Testis (tissue), 3 donors: ENCODE results near the gene MAGI2. TPM values are rescaled to one million over a fixed set of nuclear protein-coding genes. Genes with fewer than 3 reads are reported as not detected.

Experiments used
- DNase-seq: peaks from one replicate; pipeline ENCODE4 v3.0.0-alpha.2; 2019
- H3K27ac ChIP-seq, 2 donors: fragments of 200-600 bp; sonication (generic); one replicate each; pipeline ENCODE4 v1.5.1; 2019
- H3K27me3 ChIP-seq: fragments of 200-600 bp; sonication (generic); one replicate; pipeline ENCODE4 v1.5.1; 2019
- H3K36me3 ChIP-seq: fragments of 200-600 bp; sonication (generic); one replicate; pipeline ENCODE4 v1.5.1; 2017; ENCODE audit warnings: low read depth; ENCODE audit errors: missing control alignments
- H3K4me1 ChIP-seq: fragments of 200-600 bp; sonication (generic); one replicate; pipeline ENCODE4 v1.5.1; 2019
- H3K4me3 ChIP-seq, 2 donors: fragments of 200-600 bp; sonication (generic); one replicate each; pipeline ENCODE4 v1.5.1; 2017 to 2019
- H3K9me3 ChIP-seq: fragments of 200-600 bp; sonication (generic); one replicate; pipeline ENCODE4 v1.5.1; 2017
- CTCF ChIP-seq, 3 experiments: fragments of 450-650 bp in 2 of 3; fragments of 200-600 bp in 1 of 3; sonication (generic) in 1 of 3; IDR thresholded peaks; one replicate each; pipeline ENCODE4 v1.5.1; 2016 to 2019; ENCODE audit warnings: antibody characterized with exemption in 3 of 3, mild to moderate bottlenecking in 2 of 3, moderate library complexity in 1 of 3
- POLR2A ChIP-seq: fragments of 450-650 bp; IDR thresholded peaks from one replicate; pipeline ENCODE4 v1.6.1; 2017; ENCODE audit warnings: antibody characterized with exemption, mild to moderate bottlenecking, moderate library complexity
- WGBS, 2 donors: methylation state at CpG; one replicate each; pipeline ENCODE4 v1.1.5; 2018; 5-methylcytosine and 5-hydroxymethylcytosine counted together
- intact Hi-C: fragments of 100-400 bp; cut with DNase I; formaldehyde crosslinking; loops from one replicate; pipeline ENCODE4 v1.15.1; 2023; ENCODE audit warnings: low total_unique reads
- polyA plus RNA-seq: library from polyadenylated mRNA; stranded (reverse); fragments of 350-450 nt; fragmentation: Illumina TruSeq; extraction: RNeasy Lipid Tissue Mini Kit (QIAGEN cat#74804); gene quantifications from one replicate; pipeline ENCODE4 v1.2.3, GENCODE V29; 2014; ENCODE audit warnings: low read depth, low replicate concordance; ENCODE audit not compliant: insufficient read depth
- total RNA-seq, 2 donors: library from RNA; depleted of rRNA; stranded (reverse); fragments of >200 nt; gene quantifications; one replicate each; pipeline ENCODE4 v1.2.3, GENCODE V29; 2016

Gene MAGI2
- total and polyA plus RNA-seq, 3 donors from 2014 or later: 11.2 to 13.1 (median 12.4) TPM

GRCh38 chr7:78792006-78792405 is 661.5 kb downstream of the MAGI2 start:
- Histone ChIP-seq H3K9me3 (no peaks in the 10 kb centered on the region), H3K4me1 (no peaks in the 10 kb centered on the region), H3K36me3 (no peaks in the 10 kb centered on the region), H3K27ac (no peak overlapping the region), H3K27me3 (no peaks in the 10 kb centered on the region), H3K4me3 (no peak overlapping the region)
- no peak for DNase-seq
- WGBS, 2 donors: 53 to 55% methylated on average over 6 of the region's 6 CpGs
- TF ChIP-seq CTCF (IDR thresholded peaks at IDR 0.05) (no peak), POLR2A (no peak)
- intact Hi-C loops: no loop called here

- Histone ChIP-seq H3K27ac (no peak overlapping the region), H3K36me3 (no peaks in the 10 kb centered on the region), H3K9me3 (no peaks in the 10 kb centered on the region), H3K4me1 (no peaks in the 10 kb centered on the region), H3K27me3 (no peaks in the 10 kb centered on the region), H3K4me3 (no peak overlapping the region)
- TF ChIP-seq POLR2A: no peak
- TF ChIP-seq CTCF (IDR thresholded peaks at IDR 0.05): no peak
- WGBS, 2 donors: 69 to 83% methylated on average over 2 of the region's 2 CpGs
- DNase-seq: no peak
- intact Hi-C loops: no loop called here
Observed at GRCh38 chr7:78788464-78788863, 665.0 kb downstream of the MAGI2 start.

- H3K27me3 ChIP-seq: no peaks in the 10 kb centered on the region
- WGBS, 2 donors: 93 to 100% methylated on average over 1 of the region's 1 CpG
- no peaks in the 10 kb centered on the region for H3K36me3 ChIP-seq
- no peaks in the 10 kb centered on the region for H3K9me3 ChIP-seq
- intact Hi-C loops: no loop called here
- H3K4me1 ChIP-seq: no peaks in the 10 kb centered on the region
- no peak overlapping the region for H3K27ac ChIP-seq
- DNase-seq: no peak
- H3K4me3 ChIP-seq: no peak overlapping the region
- TF ChIP-seq CTCF (IDR thresholded peaks at IDR 0.05): no peak
- TF ChIP-seq POLR2A: no peak
Observed at GRCh38 chr7:78787854-78788253, 665.6 kb downstream of the MAGI2 start.

- no peaks in the 10 kb centered on the region for H3K9me3 ChIP-seq
- no peaks in the 10 kb centered on the region for H3K27me3 ChIP-seq
- WGBS, 2 donors: 84 to 88% methylated on average over 2 of the region's 2 CpGs
- intact Hi-C loops: no loop called here
- no peaks in the 10 kb centered on the region for H3K4me1 ChIP-seq
- H3K4me3 ChIP-seq: no peak overlapping the region
- TF ChIP-seq CTCF (IDR thresholded peaks at IDR 0.05) (no peak), POLR2A (no peak)
- H3K36me3 ChIP-seq: no peaks in the 10 kb centered on the region
- no peak for DNase-seq
- no peak overlapping the region for H3K27ac ChIP-seq
Observed at GRCh38 chr7:78786055-78786454, 667.4 kb downstream of the MAGI2 start.

GRCh38 chr7:78783179-78783962 is 670.1 kb downstream of the MAGI2 start:
- WGBS, 2 donors: 83 to 86% methylated on average over 9 of the region's 9 CpGs
- DNase-seq: no peak

More at GRCh38 chr7:78783179-78783962, 670.1 kb downstream of the MAGI2 start:
- Histone ChIP-seq H3K4me3 (no peak overlapping the region), H3K27ac (no peak overlapping the region), H3K9me3 (no peaks in the 10 kb centered on the region), H3K27me3 (no peaks in the 10 kb centered on the region), H3K4me1 (no peaks in the 10 kb centered on the region), H3K36me3 (no peaks in the 10 kb centered on the region)
- TF ChIP-seq CTCF (IDR thresholded peaks at IDR 0.05) (no peak), POLR2A (no peak)
- intact Hi-C loops: no loop called here
